HCT116 (cell line): ENCODE data around the gene ISOC2. TPM values are rescaled to one million over a fixed set of nuclear protein-coding genes. Genes with fewer than 3 reads are reported as not detected.

ENCODE experiments used
- ATAC-seq: fragments of 200-7000 bp; cut with Tn5 transposase; 2 replicates; pipeline ENCODE4 v1.9.1; 2020; ENCODE audit warnings: mild to moderate bottlenecking, moderate library complexity
- BruUV-seq: library from RNA; stranded (reverse); fragments of 400-500 nt; replicated peaks from 2 replicates; lab custom pipeline; 2021; lab: Mats Ljungman, UMichigan
- CTCF ChIA-PET: fragments of 300-600 bp; sonication (Branson Sonifier 250); formaldehyde crosslinking; loops from one replicate; lab custom pipeline; 2021; ENCODE audit warnings: antibody characterized with exemption; lab: Charles Lee
- POLR2A ChIA-PET: fragments of 300-600, 350-600 bp; sonication (Branson Sonifier 250); formaldehyde crosslinking; loops from one replicate; lab custom pipeline; 2021; ENCODE audit warnings: antibody characterized with exemption; lab: Charles Lee
- RAD21 ChIA-PET, 2 experiments: fragments of 300-600 bp; sonication (Branson Sonifier 250); formaldehyde crosslinking; loops; one replicate each; lab custom pipeline; 2023; ENCODE audit warnings: low total read pairs in 2 of 2; ENCODE audit not compliant: uncharacterized antibody in 2 of 2, unreplicated experiment in 2 of 2, low non-redundant PET in 1 of 2; lab: Charles Lee
- DNase-seq: peaks from one replicate; pipeline ENCODE4 v3.0.0-alpha.2; 2010; ENCODE audit warnings: low read depth, low spot score
- H2AFZ ChIP-seq: fragments of 200-600 bp; shearing (Covaris generic), sonication (generic); 2 replicates; pipeline ENCODE4 v1.6.1; 2017; ENCODE audit warnings: low read depth, mixed run types, mixed read lengths, antibody characterized with exemption, low read length; ENCODE audit not compliant: poor library complexity, severe bottlenecking
- H3K27ac ChIP-seq: 2 replicates; pipeline ENCODE4 v1.5.1; 2012; ENCODE audit warnings: low read depth, low read length
- H3K27me3 ChIP-seq: fragments of 200-600 bp; sonication (generic); 2 replicates; pipeline ENCODE4 v1.6.1; 2016; ENCODE audit warnings: mixed run types, low read length, mixed read lengths; ENCODE audit not compliant: insufficient read depth
- H3K36me3 ChIP-seq, 2 experiments: fragments of 200-500 bp in 1 of 2; fragments of 200-600 bp in 1 of 2; sonication (Bioruptor generic) in 1 of 2; sonication (generic) in 1 of 2; 2 replicates each; pipeline versions ENCODE4 v1.5.1 to v1.6.1; 2014 to 2016; ENCODE audit warnings: low read length in 2 of 2, inconsistent platforms in 1 of 2, mixed read lengths in 1 of 2, mixed run types in 1 of 2; ENCODE audit not compliant: insufficient read depth in 2 of 2, control insufficient read depth in 1 of 2
- H3K4me1 ChIP-seq, 2 experiments: fragments of 200-600 bp in 1 of 2; sonication (generic) in 1 of 2; 2 replicates each; pipeline versions ENCODE4 v1.5.1 to v1.6.1; 2012 to 2017; ENCODE audit warnings: low read length in 2 of 2, inconsistent platforms in 1 of 2, mild to moderate bottlenecking in 1 of 2, mixed read lengths in 1 of 2, mixed run types in 1 of 2, moderate library complexity in 1 of 2; ENCODE audit not compliant: insufficient read depth in 2 of 2, control insufficient read depth in 1 of 2
- H3K4me2 ChIP-seq: fragments of 200-600 bp; sonication (generic); 2 replicates; pipeline ENCODE4 v1.6.1; 2017; ENCODE audit warnings: mixed run types, low read length, mixed read lengths
- H3K4me3 ChIP-seq, 2 experiments: fragments of 200-600 bp in 1 of 2; sonication (generic) in 1 of 2; replicated peaks in 1 of 2; 2 replicates each; pipeline ENCODE4 v1.5.1; 2011 to 2016; ENCODE audit warnings: low read length in 2 of 2, control low read depth in 1 of 2, low read depth in 1 of 2, mild to moderate bottlenecking in 1 of 2, mixed read lengths in 1 of 2, mixed run types in 1 of 2
- H3K79me2 ChIP-seq: fragments of 200-600 bp; sonication (generic); 2 replicates; pipeline ENCODE4 v1.6.1; 2017; ENCODE audit warnings: mild to moderate bottlenecking, mixed run types, low read length, moderate library complexity, mixed read lengths; ENCODE audit not compliant: insufficient read depth
- H3K9ac ChIP-seq: fragments of 200-600 bp; sonication (generic); 2 replicates; pipeline ENCODE4 v1.6.1; 2016; ENCODE audit warnings: low read length, mixed read lengths
- H3K9me2 ChIP-seq: fragments of 200-600 bp; sonication (generic), shearing (Covaris generic); 2 replicates; pipeline ENCODE4 v1.6.1; 2017; ENCODE audit warnings: mixed run types, mild to moderate bottlenecking, moderate library complexity; ENCODE audit not compliant: insufficient read depth
- H3K9me3 ChIP-seq, 2 experiments: fragments of 200-500 bp in 1 of 2; fragments of 200-600 bp in 1 of 2; sonication (Bioruptor generic) in 1 of 2; sonication (generic) in 1 of 2; 2 replicates each; pipeline ENCODE4 v1.6.1; 2014 to 2017; ENCODE audit warnings: low read length in 2 of 2, mixed read lengths in 2 of 2, inconsistent platforms in 1 of 2, low read depth in 1 of 2, mild to moderate bottlenecking in 1 of 2, mixed run types in 1 of 2, moderate library complexity in 1 of 2; ENCODE audit not compliant: control insufficient read depth in 1 of 2, insufficient read depth in 1 of 2
- H4K20me1 ChIP-seq: fragments of 200-600 bp; sonication (generic), shearing (Covaris generic); 2 replicates; pipeline ENCODE4 v1.6.1; 2017; ENCODE audit warnings: mixed run types, mild to moderate bottlenecking, moderate library complexity; ENCODE audit not compliant: insufficient read depth
- ATF3 ChIP-seq: IDR thresholded peaks from 2 replicates; pipeline ENCODE4 v1.6.1; 2012
- CBX3 ChIP-seq: IDR thresholded peaks from 2 replicates; pipeline ENCODE4 v1.6.1; 2012; ENCODE audit warnings: low read depth
- CEBPB ChIP-seq: IDR thresholded peaks from 2 replicates; pipeline ENCODE4 v1.6.1; 2012; ENCODE audit warnings: low read depth
- CTCF ChIP-seq, 3 experiments: fragments of 200-600 bp in 1 of 3; sonication (generic) in 1 of 3; IDR thresholded peaks in 2 of 3; conservative IDR thresholded peaks in 1 of 3; 2 replicates each; pipeline ENCODE4 v1.5.1; 2012 to 2017; ENCODE audit warnings: low read depth in 2 of 3, low read length in 2 of 3, antibody characterized with exemption in 1 of 3, borderline replicate concordance in 1 of 3, control low read depth in 1 of 3, mild to moderate bottlenecking in 1 of 3, mixed read lengths in 1 of 3, mixed run types in 1 of 3, moderate library complexity in 1 of 3; ENCODE audit not compliant: insufficient read depth in 1 of 3
- ELF1 ChIP-seq: IDR thresholded peaks from 2 replicates; pipeline ENCODE4 v1.6.1; 2012; ENCODE audit warnings: low read depth, borderline replicate concordance
- EZH2phosphoT487 ChIP-seq: fragments of 200-600 bp; IDR thresholded peaks from 2 replicates; pipeline ENCODE4 v1.6.1; 2018; ENCODE audit warnings: antibody characterized with exemption, borderline replicate concordance
- POLR2A ChIP-seq: IDR thresholded peaks from 2 replicates; pipeline ENCODE4 v1.7.0; 2011; ENCODE audit warnings: borderline replicate concordance; ENCODE audit not compliant: insufficient read depth, insufficient read length; ENCODE audit errors: extremely low read depth
- POLR2AphosphoS5 ChIP-seq: IDR thresholded peaks from 2 replicates; pipeline ENCODE4 v1.6.1; 2011; ENCODE audit warnings: mild to moderate bottlenecking, low read depth, low read length, moderate library complexity
- RAD21 ChIP-seq: IDR thresholded peaks from 2 replicates; pipeline ENCODE4 v1.6.1; 2012; ENCODE audit warnings: low read depth, mild to moderate bottlenecking
- REST ChIP-seq: IDR thresholded peaks from 2 replicates; pipeline ENCODE4 v1.6.1; 2012; ENCODE audit warnings: low read depth
- SIN3A ChIP-seq: IDR thresholded peaks from 2 replicates; pipeline ENCODE4 v1.6.1; 2012; ENCODE audit warnings: low read depth
- SP1 ChIP-seq: IDR thresholded peaks from 2 replicates; pipeline ENCODE4 v1.6.1; 2012; ENCODE audit warnings: low read depth
- SRF ChIP-seq: IDR thresholded peaks from 2 replicates; pipeline ENCODE4 v1.6.1; 2012; ENCODE audit warnings: low read depth
- TCF7L2 ChIP-seq: IDR thresholded peaks from 2 replicates; pipeline ENCODE4 v1.7.0; 2011; ENCODE audit warnings: borderline replicate concordance, inconsistent platforms; ENCODE audit not compliant: insufficient read depth, insufficient read length; ENCODE audit errors: extremely low read depth
- YY1 ChIP-seq: IDR thresholded peaks from 2 replicates; pipeline ENCODE4 v1.6.1; 2011; ENCODE audit warnings: low read length, low read depth, moderate library complexity, mild to moderate bottlenecking; ENCODE audit not compliant: insufficient replicate concordance; ENCODE audit errors: extremely low read depth
- ZBTB33 ChIP-seq: IDR thresholded peaks from 2 replicates; pipeline ENCODE4 v1.6.1; 2011; ENCODE audit warnings: mild to moderate bottlenecking, low read length, moderate library complexity; ENCODE audit not compliant: insufficient replicate concordance; ENCODE audit errors: extremely low read depth
- ZFX ChIP-seq: fragments of 450-650 bp; IDR thresholded peaks from 2 replicates; pipeline ENCODE4 v1.6.1; 2017
- intact Hi-C: fragments of 100-400 bp; cut with micrococcal nuclease; formaldehyde crosslinking; loops from 2 replicates; pipeline ENCODE4 v1.10.0; 2022
- total RNA-seq: library from RNA; stranded (reverse); gene quantifications from one replicate; pipeline ENCODE4 v1.2.1, GENCODE V29; 2021; ENCODE audit not compliant: unreplicated experiment

ISOC2 gene
- total RNA-seq, 1 experiment from 2014 or later = 56.8 TPM

- ChIA-PET RAD21 (no interaction called here), POLR2A (no interaction called here), CTCF (no interaction called here)
- BruUV-seq = no TSS peak
- Histone ChIP-seq H3K4me1 (peaks cover 0 to 5% of the 10 kb centered on the region in 2 experiments; a peak in 2 of 4 replicates), H3K79me2 (no peaks in the 10 kb centered on the region), H4K20me1 (no peaks in the 10 kb centered on the region), H2AFZ (no peak overlapping the region), H3K9me2 (no peaks in the 10 kb centered on the region), H3K9me3 (no peaks in the 10 kb centered on the region), H3K4me3 (no peak overlapping the region), H3K36me3 (no peaks in the 10 kb centered on the region), H3K27me3 (peaks cover 8% of the 10 kb centered on the region; the same call in 1 of the 2 replicates), H3K9ac (no peak overlapping the region), H3K27ac (no peak overlapping the region), H3K4me2 (no peak overlapping the region)
- intact Hi-C loops = loop anchor here (10.0 kb wide), 1 partner anchor 235 kb away; no protein-coding TSS in a partner anchor
- ATAC-seq (no peak), DNase-seq (no peak)
- TF ChIP-seq CTCF (IDR thresholded peaks at IDR 0.05 in 2 of 3, conservative IDR thresholded peaks at IDR 0.05 in 1 of 3; ENCODE audit: borderline replicate concordance in 1 of 3, insufficient read depth in 1 of 3, low read depth in 2 of 3, low read length in 2 of 3) (no peak), REST (no peak), TCF7L2 (no peak), ATF3 (no peak), CEBPB (no peak), POLR2AphosphoS5 (no peak), CBX3 (no peak), RAD21 (no peak), EZH2phosphoT487 (no peak), ZFX (no peak), ELF1 (no peak), SP1 (no peak), SRF (no peak), YY1 (no peak), ZBTB33 (no peak), SIN3A (no peak), POLR2A (no peak)
Observed at GRCh38 chr19:55449469-55449868, 12.0 kb downstream of the ISOC2 start.
